GM19455 (cell line): ENCODE measurements around the gene TNFSF15.

ENCODE experiments used
- ATAC-seq: cut with Tn5 transposase; IDR thresholded peaks from one replicate; pipeline ENCODE4 v1.9.1; 2021; ENCODE audit not compliant: unreplicated experiment

Gene TNFSF15

GRCh38 chr9:114790521-114790920 lies 15.3 kb downstream of the TNFSF15 start:
- no peak for ATAC-seq

GRCh38 chr9:114789006-114789405 lies 16.8 kb downstream of the TNFSF15 start:
- no peak for ATAC-seq

GRCh38 chr9:114787781-114788498 lies 17.9 kb downstream of the TNFSF15 start:
- ATAC-seq, result no peak

- ATAC-seq, result no peak
Observed at GRCh38 chr9:114787214-114787613, 18.6 kb downstream of the TNFSF15 start.

GRCh38 chr9:114785866-114786650 lies 19.8 kb downstream of the TNFSF15 start:
- ATAC-seq, result no peak

- ATAC-seq, result no peak
Observed at GRCh38 chr9:114784721-114785279, 21.0 kb downstream of the TNFSF15 start.

GRCh38 chr9:114782586-114782985 lies 23.3 kb downstream of the TNFSF15 start:
- ATAC-seq, result no peak

- no peak for ATAC-seq
Observed at GRCh38 chr9:114779352-114779845, 26.4 kb downstream of the TNFSF15 start.

- no peak for ATAC-seq
Observed at GRCh38 chr9:114777821-114778609, 27.8 kb downstream of the TNFSF15 start.

GRCh38 chr9:114776683-114777399 lies 29.0 kb downstream of the TNFSF15 start:
- ATAC-seq, result no peak

GRCh38 chr9:114775981-114776380 lies 29.9 kb downstream of the TNFSF15 start:
- ATAC-seq, result no peak

- ATAC-seq, result no peak
Observed at GRCh38 chr9:114775121-114775520, 30.7 kb downstream of the TNFSF15 start.

- ATAC-seq, result no peak
Observed at GRCh38 chr9:114774524-114774923, 31.3 kb downstream of the TNFSF15 start.

- ATAC-seq, result no peak
Observed at GRCh38 chr9:114771889-114772288, 34.0 kb downstream of the TNFSF15 start.

- ATAC-seq, result no peak
Observed at GRCh38 chr9:114770991-114771390, 34.8 kb downstream of the TNFSF15 start.

- no peak for ATAC-seq
Observed at GRCh38 chr9:114769624-114770023, 36.2 kb downstream of the TNFSF15 start.

- no peak for ATAC-seq
Observed at GRCh38 chr9:114763220-114763619, 42.6 kb downstream of the TNFSF15 start.

- ATAC-seq, result no peak
Observed at GRCh38 chr9:114761523-114761922, 44.3 kb downstream of the TNFSF15 start.

- ATAC-seq, result no peak
Observed at GRCh38 chr9:114759512-114760341, 46.1 kb downstream of the TNFSF15 start.

GRCh38 chr9:114757984-114758383 lies 47.9 kb downstream of the TNFSF15 start:
- ATAC-seq, result no peak
